BLaER1 treated with 17β-estradiol and CSF1 and Interleukin-3, amounts not matched to agents 10 nM and 100 nM (cell line): ENCODE measurements around the gene IMMP2L.

Experiments used
- H3K27ac ChIP-seq, 11 experiments: shearing (Covaris generic); formaldehyde crosslinking; 2 replicates each; pipeline ENCODE4 v1.8.1; 2022
- H3K27me3 ChIP-seq, 11 experiments: shearing (Covaris generic); formaldehyde crosslinking; 2 replicates each; pipeline ENCODE4 v1.8.1; 2022
- H3K36me3 ChIP-seq, 11 experiments: shearing (Covaris generic); formaldehyde crosslinking; 2 replicates each; pipeline ENCODE4 v1.8.1; 2022
- H3K4me1 ChIP-seq, 10 experiments: shearing (Covaris generic); formaldehyde crosslinking; 2 replicates each; pipeline ENCODE4 v1.8.1; 2022
- H3K4me2 ChIP-seq, 11 experiments: shearing (Covaris generic); formaldehyde crosslinking; 2 replicates each; pipeline ENCODE4 v1.8.1; 2022
- H3K4me3 ChIP-seq, 10 experiments: shearing (Covaris generic); formaldehyde crosslinking; 2 replicates each; pipeline ENCODE4 v1.8.1; 2022
- H3K9ac ChIP-seq, 11 experiments: shearing (Covaris generic); formaldehyde crosslinking; 2 replicates each; pipeline ENCODE4 v1.8.1; 2022
- H3K9me3 ChIP-seq, 11 experiments: shearing (Covaris generic); formaldehyde crosslinking; replicated peaks in 1 of 11; 2 replicates each; pipeline ENCODE4 v1.8.1; 2022
- H4K20me1 ChIP-seq, 11 experiments: shearing (Covaris generic); formaldehyde crosslinking; 2 replicates each; pipeline ENCODE4 v1.8.1; 2022
- Cebpa-rat ChIP-seq, 11 experiments: shearing (Covaris generic); IDR thresholded peaks; 2 replicates each; pipeline ENCODE4 v1.8.1; 2022

IMMP2L gene

GRCh38 chr7:110754649-110755048 is 807.6 kb downstream of the IMMP2L start:
- Histone ChIP-seq H3K4me1 (no peaks in the 10 kb centered on the region), H3K27me3 (no peaks in the 10 kb centered on the region), H3K36me3 (no peaks in the 10 kb centered on the region), H4K20me1 (no peaks in the 10 kb centered on the region), H3K27ac (no peak overlapping the region), H3K9ac (no peak overlapping the region), H3K4me2 (no peak overlapping the region), H3K9me3 (no peaks in the 10 kb centered on the region), H3K4me3 (no peak overlapping the region)
- TF ChIP-seq Cebpa-rat (IDR thresholded peaks at IDR 0.05): no peak

DNA sequence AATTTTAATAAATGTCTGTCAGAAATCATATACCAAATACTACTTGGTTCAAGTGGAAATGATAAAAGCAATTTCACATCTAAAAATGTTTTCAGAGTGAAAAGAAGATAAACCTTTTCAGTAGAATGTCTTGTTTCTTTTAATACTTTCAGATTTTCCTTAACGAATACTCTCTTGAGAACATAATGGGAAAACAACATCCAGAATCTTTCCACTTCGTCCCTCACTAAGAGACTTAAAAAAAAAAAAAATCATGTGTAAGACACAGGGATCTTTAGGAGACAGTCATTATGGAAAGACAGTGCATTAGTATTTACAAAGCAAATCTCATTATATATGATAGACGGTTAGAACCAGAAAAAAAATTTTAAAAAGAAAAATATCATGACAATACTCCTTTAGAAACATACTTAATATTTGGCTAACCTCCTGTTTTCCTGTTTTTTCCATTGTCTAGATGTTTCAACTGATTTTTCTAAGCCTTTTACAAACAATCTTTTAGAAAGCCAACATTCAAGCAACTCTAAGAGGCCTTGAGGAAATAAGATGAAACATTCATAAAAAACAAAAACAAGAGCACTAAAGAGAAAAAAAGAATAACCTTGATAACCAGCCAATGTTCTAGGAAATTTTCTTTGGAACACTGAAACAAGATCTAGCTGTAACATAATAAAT is 811.2 kb downstream of the IMMP2L start:
- Histone ChIP-seq H4K20me1 (no peaks in the 10 kb centered on the region), H3K9me3 (peaks cover 0 to 12% (median 0%) of the 10 kb centered on the region in 11 experiments; a peak in 4 of 22 replicates), H3K4me3 (no peak overlapping the region), H3K4me1 (no peaks in the 10 kb centered on the region), H3K36me3 (no peaks in the 10 kb centered on the region), H3K9ac (no peak overlapping the region), H3K27me3 (no peaks in the 10 kb centered on the region), H3K4me2 (no peak overlapping the region), H3K27ac (no peak overlapping the region)
- no peak for TF ChIP-seq Cebpa-rat (IDR thresholded peaks at IDR 0.05)

DNA sequence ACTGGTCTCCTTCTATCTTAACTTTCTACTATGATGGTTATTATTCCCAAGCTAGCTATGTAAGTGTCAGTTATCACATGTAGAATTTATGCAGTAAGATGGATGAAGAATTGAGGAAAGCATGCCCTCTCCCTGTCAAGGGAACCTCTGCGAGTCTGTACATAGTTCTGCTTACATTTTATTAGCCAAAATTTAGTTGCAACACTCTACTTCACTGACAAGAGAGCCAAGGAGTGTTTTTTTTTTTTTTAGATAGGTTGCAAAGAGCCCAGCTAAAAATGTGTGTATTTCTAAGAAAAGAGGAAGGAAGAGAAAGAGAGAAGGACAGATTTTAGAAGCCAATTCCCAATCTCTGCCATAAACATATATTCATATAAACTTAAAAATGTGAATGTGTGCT is 829.1 kb downstream of the IMMP2L start:
- Histone ChIP-seq H3K9ac (no peak overlapping the region), H3K4me1 (peaks cover 0 to 25% (median 10%) of the 10 kb centered on the region in 10 experiments; a peak in 9 of 20 replicates), H3K27ac (no peak overlapping the region), H3K27me3 (no peaks in the 10 kb centered on the region), H3K36me3 (no peaks in the 10 kb centered on the region), H4K20me1 (no peaks in the 10 kb centered on the region), H3K4me2 (peak overlapping the region in 7 of 11 experiments; percentile 3 to 63 (median 32); a peak in 11 of 22 replicates), H3K4me3 (no peak overlapping the region), H3K9me3 (peaks cover 0 to 6% (median 0%) of the 10 kb centered on the region in 11 experiments; a peak in 1 of 22 replicates)
- TF ChIP-seq Cebpa-rat (IDR thresholded peaks at IDR 0.05): no peak

DNA sequence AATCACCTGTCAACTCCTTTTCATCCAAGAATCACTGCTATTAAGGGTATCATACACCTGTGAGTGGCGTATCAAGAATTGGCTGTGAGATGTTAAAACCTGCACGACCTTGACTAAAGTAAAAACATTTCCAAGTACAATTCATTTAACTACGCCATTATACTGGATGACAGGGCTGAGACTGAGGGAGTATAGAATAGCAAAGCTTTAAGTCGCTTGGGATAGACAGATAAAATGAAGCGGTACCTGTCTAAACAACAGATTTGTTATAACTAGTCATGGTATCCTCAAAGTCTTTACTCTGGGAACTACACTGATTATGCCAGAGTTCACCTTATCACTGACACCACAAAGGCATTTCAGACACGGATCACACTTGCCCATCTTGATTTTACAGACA is 837.5 kb downstream of the IMMP2L start:
- no peaks in the 10 kb centered on the region for H3K36me3 ChIP-seq
- H3K9me3 ChIP-seq: no peaks in the 10 kb centered on the region
- no peak overlapping the region for H3K27ac ChIP-seq
- no peaks in the 10 kb centered on the region for H3K4me1 ChIP-seq
- no peak overlapping the region for H3K9ac ChIP-seq
- H4K20me1 ChIP-seq: no peaks in the 10 kb centered on the region
- no peak overlapping the region for H3K4me2 ChIP-seq
- no peak for TF ChIP-seq Cebpa-rat (IDR thresholded peaks at IDR 0.05)
- H3K27me3 ChIP-seq: no peaks in the 10 kb centered on the region
- H3K4me3 ChIP-seq: no peak overlapping the region

DNA sequence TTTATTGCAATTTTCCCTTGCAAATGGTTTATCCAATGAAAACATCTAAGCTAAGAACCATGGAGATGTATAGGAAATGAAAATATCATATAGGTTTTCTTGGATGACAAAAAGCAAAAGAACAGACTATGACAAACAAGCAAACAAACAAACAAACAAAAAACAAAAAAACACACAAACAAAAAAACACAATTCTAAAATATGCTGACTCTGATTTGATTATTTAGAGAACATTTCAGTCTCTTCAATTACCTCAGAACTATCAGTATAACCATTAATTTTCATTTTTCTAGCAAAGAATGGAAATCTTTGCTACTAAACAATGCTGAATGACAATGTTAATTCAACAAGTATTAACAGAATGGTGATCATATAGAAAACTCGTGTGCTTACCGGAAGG is 840.9 kb downstream of the IMMP2L start:
- H3K4me1 ChIP-seq: no peaks in the 10 kb centered on the region
- no peak overlapping the region for H3K9ac ChIP-seq
- H3K4me2 ChIP-seq: no peak overlapping the region
- H4K20me1 ChIP-seq: no peaks in the 10 kb centered on the region
- TF ChIP-seq Cebpa-rat (IDR thresholded peaks at IDR 0.05): no peak
- H3K4me3 ChIP-seq: no peak overlapping the region
- H3K27ac ChIP-seq: no peak overlapping the region
- no peaks in the 10 kb centered on the region for H3K27me3 ChIP-seq
- no peaks in the 10 kb centered on the region for H3K9me3 ChIP-seq
- no peaks in the 10 kb centered on the region for H3K36me3 ChIP-seq

GRCh38 chr7:110720626-110721025 is 841.7 kb downstream of the IMMP2L start:
- Histone ChIP-seq H3K9me3 (no peaks in the 10 kb centered on the region), H3K4me2 (no peak overlapping the region), H3K27ac (no peak overlapping the region), H3K27me3 (no peaks in the 10 kb centered on the region), H3K4me3 (no peak overlapping the region), H3K36me3 (no peaks in the 10 kb centered on the region), H3K4me1 (no peaks in the 10 kb centered on the region), H4K20me1 (no peaks in the 10 kb centered on the region), H3K9ac (no peak overlapping the region)
- no peak for TF ChIP-seq Cebpa-rat (IDR thresholded peaks at IDR 0.05)

- no peak for TF ChIP-seq Cebpa-rat (IDR thresholded peaks at IDR 0.05)
- Histone ChIP-seq H3K4me3 (no peak overlapping the region), H4K20me1 (no peaks in the 10 kb centered on the region), H3K27ac (no peak overlapping the region), H3K9ac (no peak overlapping the region), H3K27me3 (no peaks in the 10 kb centered on the region), H3K9me3 (no peaks in the 10 kb centered on the region), H3K4me1 (no peaks in the 10 kb centered on the region), H3K36me3 (no peaks in the 10 kb centered on the region), H3K4me2 (no peak overlapping the region)
Measured at GRCh38 chr7:110719741-110720140, 842.6 kb downstream of the IMMP2L start.

- H3K27ac ChIP-seq: no peak overlapping the region
- no peaks in the 10 kb centered on the region for H4K20me1 ChIP-seq
- no peak overlapping the region for H3K4me3 ChIP-seq
- no peaks in the 10 kb centered on the region for H3K36me3 ChIP-seq
- no peaks in the 10 kb centered on the region for H3K4me1 ChIP-seq
- no peak overlapping the region for H3K4me2 ChIP-seq
- no peak for TF ChIP-seq Cebpa-rat (IDR thresholded peaks at IDR 0.05)
- H3K9ac ChIP-seq: no peak overlapping the region
- no peaks in the 10 kb centered on the region for H3K9me3 ChIP-seq
- H3K27me3 ChIP-seq: no peaks in the 10 kb centered on the region
Measured at GRCh38 chr7:110718503-110719205, 843.6 kb downstream of the IMMP2L start.

DNA sequence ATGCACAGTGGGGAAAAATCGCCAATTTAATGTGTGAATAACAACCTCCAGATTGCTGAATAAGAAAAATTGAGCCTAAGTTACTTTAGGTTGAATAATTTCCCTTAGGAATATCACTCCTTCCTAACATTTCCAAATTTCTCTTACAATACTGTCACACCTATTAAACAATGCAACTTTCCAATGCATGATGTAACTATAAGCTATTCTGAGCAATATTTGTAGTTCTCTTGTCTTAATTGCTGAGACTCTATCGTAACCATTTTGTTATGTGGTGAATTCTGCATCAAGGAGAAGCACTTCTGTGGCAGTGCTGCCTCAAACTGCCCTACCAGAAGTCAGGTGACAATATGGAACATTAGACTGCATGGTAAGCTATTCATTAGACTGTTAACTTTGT is 858.1 kb downstream of the IMMP2L start:
- no peaks in the 10 kb centered on the region for H4K20me1 ChIP-seq
- H3K36me3 ChIP-seq: no peaks in the 10 kb centered on the region
- H3K27me3 ChIP-seq: no peaks in the 10 kb centered on the region
- no peak for TF ChIP-seq Cebpa-rat (IDR thresholded peaks at IDR 0.05)
- H3K4me3 ChIP-seq: no peak overlapping the region
- no peak overlapping the region for H3K4me2 ChIP-seq
- no peaks in the 10 kb centered on the region for H3K9me3 ChIP-seq
- H3K4me1 ChIP-seq: no peaks in the 10 kb centered on the region
- H3K9ac ChIP-seq: no peak overlapping the region
- no peak overlapping the region for H3K27ac ChIP-seq

- no peaks in the 10 kb centered on the region for H3K4me1 ChIP-seq
- H3K27me3 ChIP-seq: no peaks in the 10 kb centered on the region
- no peak for TF ChIP-seq Cebpa-rat (IDR thresholded peaks at IDR 0.05)
- H3K27ac ChIP-seq: no peak overlapping the region
- no peaks in the 10 kb centered on the region for H4K20me1 ChIP-seq
- H3K4me3 ChIP-seq: no peak overlapping the region
- no peak overlapping the region for H3K4me2 ChIP-seq
- no peaks in the 10 kb centered on the region for H3K9me3 ChIP-seq
- H3K36me3 ChIP-seq: no peaks in the 10 kb centered on the region
- H3K9ac ChIP-seq: no peak overlapping the region
Measured at GRCh38 chr7:110698576-110698975, 863.7 kb downstream of the IMMP2L start.
